H7 (cell line): Measurements from ENCODE around the gene AFF4. TPM values are rescaled to one million over a fixed set of nuclear protein-coding genes. Genes with fewer than 3 reads are reported as not detected.

Experiments used
- DNase-seq: peaks from one replicate; pipeline ENCODE4 v3.0.0; 2012
- H3K27me3 ChIP-seq: 2 replicates; pipeline ENCODE4 v1.6.0; 2011; ENCODE audit warnings: mild to moderate bottlenecking, low read length; ENCODE audit not compliant: control insufficient read depth, insufficient read depth
- H3K36me3 ChIP-seq: replicated peaks from 2 replicates; pipeline ENCODE4 v1.5.1; 2011; ENCODE audit warnings: low read length; ENCODE audit not compliant: control insufficient read depth, insufficient read depth
- H3K4me3 ChIP-seq: 2 replicates; pipeline ENCODE4 v1.5.1; 2011; ENCODE audit warnings: low read depth, mild to moderate bottlenecking, control low read depth, low read length, moderate library complexity; ENCODE audit not compliant: insufficient read depth
- total RNA-seq: library from RNA; depleted of rRNA; stranded (reverse); fragments of >200 nt; shearing (Covaris generic); gene quantifications from 2 replicates; pipeline ENCODE4 v1.2.3, GENCODE V29; 2014; rRNA removed

AFF4 gene
- total RNA-seq, 1 experiment from 2014 or later = 25.1 TPM

GRCh38 chr5:132825834-132826391, 137.5 kb downstream of the AFF4 start:
- peak overlapping the region; percentile 46 for H3K4me3 ChIP-seq
- DNase-seq = peak; percentile 86
- H3K36me3 ChIP-seq = no peaks in the 10 kb centered on the region
- peaks cover 82% of the 10 kb centered on the region for H3K27me3 ChIP-seq

Other genes with a start within 250 kb of the AFF4 start
- 2.7 and 3.2 TPM in 2 replicates for gene KIF3A, start 226.1 kb downstream of the AFF4 start, total RNA-seq
- gene CCNI2, start 216.2 kb downstream of the AFF4 start, total RNA-seq = 0.07 and 0.18 TPM in 2 replicates
- gene SEPTIN8, start 186.4 kb downstream of the AFF4 start, total RNA-seq = 10.5 and 12.4 TPM in 2 replicates
- gene SOWAHA, start 150.3 kb downstream of the AFF4 start, total RNA-seq = 0.21 TPM in 1 of 2 replicates, not detected in the other
- gene SHROOM1, start 133.0 kb downstream of the AFF4 start, total RNA-seq = 1.3 and 4.0 TPM in 2 replicates
- gene GDF9, start 97.2 kb downstream of the AFF4 start, total RNA-seq = 0.22 and 0.24 TPM in 2 replicates
- 129 and 137 TPM in 2 replicates for gene UQCRQ, start 97.0 kb downstream of the AFF4 start, total RNA-seq
- gene LEAP2, start 90.0 kb downstream of the AFF4 start, total RNA-seq = 0.70 and 0.94 TPM in 2 replicates
- gene ZCCHC10, start 62.9 kb upstream of the AFF4 start, total RNA-seq = 22.3 and 24.0 TPM in 2 replicates
- 187 and 225 TPM in 2 replicates for gene HSPA4, start 88.4 kb upstream of the AFF4 start, total RNA-seq